Measurements from ENCODE around the gene PBX4. TPM values are rescaled to one million over a fixed set of nuclear protein-coding genes. Genes with fewer than 3 reads are reported as not detected.

PBX4 gene
- total and polyA plus RNA-seq, 2 donors (not counting 1 experiment from before 2014, with no cell fraction given) = 11.7 TPM

DNA sequence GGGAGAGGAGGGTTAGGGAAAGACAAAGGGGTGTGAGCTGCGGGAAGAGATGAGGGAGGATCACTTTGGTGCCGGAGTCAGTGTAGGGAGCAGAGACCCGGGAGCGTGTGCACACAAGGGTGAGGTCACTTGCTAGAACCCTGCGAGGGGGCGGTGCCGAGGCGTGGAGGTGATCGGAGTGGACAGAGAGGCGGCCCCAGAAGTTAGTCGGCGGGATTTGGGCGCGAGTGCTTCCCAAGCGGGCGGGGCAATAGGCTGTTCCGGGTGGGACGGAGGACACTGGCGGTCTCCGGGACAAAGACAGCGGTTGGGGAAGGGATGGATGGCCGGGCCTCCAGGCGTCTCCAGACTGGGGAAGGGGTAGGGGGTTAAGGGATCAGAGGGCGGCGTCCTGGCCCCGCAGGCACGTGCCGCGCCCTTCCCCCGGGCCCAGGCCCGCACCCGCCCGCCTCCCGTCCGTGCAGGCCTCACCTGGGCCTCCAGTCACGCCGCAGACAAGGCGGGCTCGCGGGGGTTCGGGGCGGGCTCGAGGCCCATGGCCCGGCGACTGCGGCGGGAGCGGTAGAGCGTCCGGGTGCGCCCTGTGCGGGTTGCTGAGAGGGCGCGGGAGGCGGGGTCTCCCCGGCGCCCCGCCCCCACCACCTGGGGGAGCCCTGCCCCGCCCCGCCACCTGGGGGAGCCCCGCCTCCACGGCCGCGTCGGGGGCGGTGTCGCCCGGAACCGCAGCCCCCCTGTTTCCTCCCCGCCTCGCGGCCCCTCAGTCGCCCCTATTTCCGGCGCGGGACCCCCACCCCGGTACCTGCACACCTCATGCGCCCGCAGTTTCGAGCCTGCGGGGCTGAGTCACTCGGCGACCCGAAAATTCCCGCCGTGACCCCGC, 9.4 kb upstream of the PBX4 start, which contains the start of gene LPAR2:
Gene LPAR2, minus strand, starts transcription at position 600 of the 880 bp plus-strand sequence. CDS start 945 bp downstream, outside the sequence.
- Mint-ChIP-seq H3K4me1 (peaks cover 20% of the 10 kb centered on the region), H3K27ac (peak within 1 kb of the TSS; percentile 95), H3K27me3 (no peaks in the 10 kb centered on the region), H3K4me3 (peak within 1 kb of the TSS; percentile 92), H3K9me3 (ENCODE audit: insufficient read depth) (no peaks in the 10 kb centered on the region)
- TF ChIP-seq EZH2 (IDR thresholded peaks at IDR 0.05; ENCODE audit: borderline replicate concordance, insufficient read depth, low read depth, low read length, poor library complexity, severe bottlenecking) = no peak
- TF ChIP-seq, protein P1, sequence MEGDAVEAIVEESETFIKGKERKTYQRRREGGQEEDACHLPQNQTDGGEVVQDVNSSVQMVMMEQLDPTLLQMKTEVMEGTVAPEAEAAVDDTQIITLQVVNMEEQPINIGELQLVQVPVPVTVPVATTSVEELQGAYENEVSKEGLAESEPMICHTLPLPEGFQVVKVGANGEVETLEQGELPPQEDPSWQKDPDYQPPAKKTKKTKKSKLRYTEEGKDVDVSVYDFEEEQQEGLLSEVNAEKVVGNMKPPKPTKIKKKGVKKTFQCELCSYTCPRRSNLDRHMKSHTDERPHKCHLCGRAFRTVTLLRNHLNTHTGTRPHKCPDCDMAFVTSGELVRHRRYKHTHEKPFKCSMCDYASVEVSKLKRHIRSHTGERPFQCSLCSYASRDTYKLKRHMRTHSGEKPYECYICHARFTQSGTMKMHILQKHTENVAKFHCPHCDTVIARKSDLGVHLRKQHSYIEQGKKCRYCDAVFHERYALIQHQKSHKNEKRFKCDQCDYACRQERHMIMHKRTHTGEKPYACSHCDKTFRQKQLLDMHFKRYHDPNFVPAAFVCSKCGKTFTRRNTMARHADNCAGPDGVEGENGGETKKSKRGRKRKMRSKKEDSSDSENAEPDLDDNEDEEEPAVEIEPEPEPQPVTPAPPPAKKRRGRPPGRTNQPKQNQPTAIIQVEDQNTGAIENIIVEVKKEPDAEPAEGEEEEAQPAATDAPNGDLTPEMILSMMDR (IDR thresholded peaks at IDR 0.05) = no peak
- no peaks in the 10 kb centered on the region for H3K27me3 ChIP-seq (replicated peaks in 1 of 4; ENCODE audit: control extremely low read depth in 1 of 4, control insufficient read depth in 3 of 4, insufficient read depth in 4 of 4, low read length in 3 of 4)
- ATAC-seq (ENCODE audit: low read depth) = peak; percentile 90
- DNase-seq = peak; percentile 85
- peak within 1 kb of the TSS; percentile 76 for H2AFZ ChIP-seq (ENCODE audit: insufficient read depth, low read depth, low read length, poor library complexity, severe bottlenecking)
- H3K4me3 ChIP-seq (ENCODE audit: control extremely low read depth in 1 of 5, extremely low read depth in 1 of 5, insufficient read depth in 1 of 5, low read depth in 2 of 5, low read length in 4 of 5) = peak within 1 kb of the TSS; percentile 36 to 79 (median 66)
- 2% methylated on average over 87 of the region's 87 CpGs for WGBS (ENCODE audit: insufficient coverage)
- H3K9me3 ChIP-seq (ENCODE audit: control extremely low read depth in 1 of 3, control insufficient read depth in 2 of 3, insufficient read depth in 1 of 3, low read length in 2 of 3) = peaks cover 0 to 2% (median 0%) of the 10 kb centered on the region in 3 donors
- peak within 1 kb of the TSS; percentile 77 for H3K9ac ChIP-seq (ENCODE audit: low read length)
- CTCF ChIA-PET = interaction anchor here (0.8 to 1.3 kb wide), 6 partner anchors 8 to 332 kb away, joined by 4 to 8 read pairs (median 6); partner anchors contain the start of genes ATP13A1 and GMIP
- peak within 1 kb of the TSS; percentile 98 for H3K4me2 ChIP-seq (replicated peaks; ENCODE audit: low read depth, low read length, poor library complexity, severe bottlenecking)
- POLR2A ChIA-PET = interaction anchor here (0.6 to 1.4 kb wide), 8 partner anchors 9 to 112 kb away, joined by 3 to 16 read pairs (median 5); partner anchors contain the start of genes ATP13A1, NDUFA13, PBX4 and TSSK6
- peaks cover 0 to 21% of the 10 kb centered on the region in 2 experiments for H3K36me3 ChIP-seq (replicated peaks in 1 of 2; ENCODE audit: control extremely low read depth in 1 of 2, control insufficient read depth in 1 of 2, extremely low read depth in 1 of 2, insufficient read depth in 2 of 2, low read length in 1 of 2)
- peak within 1 kb of the TSS; percentile 47 to 71 for H3K27ac ChIP-seq (ENCODE audit: low read length in 2 of 2)
- intact Hi-C loops (cut with micrococcal nuclease) = loop anchor here (1.0 kb wide), 3 partner anchors 10 to 40 kb away; partner anchors contain the start of genes GMIP, PBX4 and ZNF101
- no peaks in the 10 kb centered on the region for H3K79me2 ChIP-seq (ENCODE audit: control insufficient read depth, insufficient read depth, low read length)
- H4K20me1 ChIP-seq (ENCODE audit: control insufficient read depth, insufficient read depth, low read length, poor library complexity, severe bottlenecking) = no peaks in the 10 kb centered on the region
- peaks cover 7 to 15% of the 10 kb centered on the region in 2 donors for H3K4me1 ChIP-seq (ENCODE audit: control insufficient read depth in 2 of 2, insufficient read depth in 2 of 2, low read length in 2 of 2)
